ENCODE measurements around the gene TIMM22.
A peak's percentile ranks its signal among the peaks of the same experiment; 100 is the strongest.

The TIMM22 gene

DNA sequence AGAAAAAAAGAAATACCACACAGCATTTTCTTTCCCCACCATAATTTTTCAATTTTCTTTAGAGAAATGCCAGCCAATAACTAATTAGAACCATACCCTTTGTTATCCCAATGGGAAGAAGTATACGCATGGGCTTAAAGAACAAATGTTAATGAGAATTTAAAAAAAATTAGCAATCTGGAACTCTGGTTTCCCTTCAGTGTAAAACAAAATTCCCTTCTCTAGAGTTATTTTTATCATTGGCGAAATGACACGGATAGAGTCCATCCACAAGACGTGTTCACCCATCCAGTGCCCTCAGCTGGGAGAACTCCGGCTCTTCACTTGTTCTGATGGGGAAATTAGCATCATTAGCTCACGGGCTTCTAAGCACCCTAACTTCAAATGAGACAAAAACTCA is 20.6 kb upstream of the TIMM22 start:
- TF ChIP-seq SIN3A (IDR thresholded peaks at IDR 0.05; ENCODE audit: borderline replicate concordance, insufficient read depth, low read length) = no peak
- TF ChIP-seq FOXP2 (optimal IDR thresholded peaks at IDR 0.05; ENCODE audit: borderline replicate concordance, extremely low read depth, extremely low read length, insufficient read depth) = no peak
- TF ChIP-seq POLR2AphosphoS5 (IDR thresholded peaks at IDR 0.05; ENCODE audit: low read depth, low read length) = no peak

DNA sequence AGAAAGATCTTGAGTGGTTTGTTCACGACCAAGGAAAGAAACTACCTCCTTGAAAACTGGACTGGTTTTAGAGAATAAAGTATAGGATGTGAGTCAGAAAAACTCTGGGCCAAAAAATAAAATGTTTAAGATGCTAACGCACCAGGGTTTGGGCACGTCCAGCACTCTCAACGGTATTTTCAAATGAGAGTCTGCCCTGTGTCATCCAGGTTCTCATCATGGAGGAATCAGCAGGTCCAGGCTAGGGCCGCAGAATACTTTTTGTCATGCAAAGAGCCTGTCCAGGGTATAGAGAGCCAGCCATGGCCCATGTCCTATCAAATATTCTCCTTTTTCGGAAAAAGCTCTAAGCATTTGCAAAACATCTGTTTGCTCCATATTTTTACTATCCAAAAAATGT is 19.8 kb upstream of the TIMM22 start:
- TF ChIP-seq TAF1 (IDR thresholded peaks at IDR 0.05; ENCODE audit: borderline replicate concordance, insufficient read depth, low read length) (no peak), POLR2AphosphoS5 (IDR thresholded peaks at IDR 0.05; ENCODE audit: low read depth, low read length) (no peak), SIN3A (IDR thresholded peaks at IDR 0.05; ENCODE audit: borderline replicate concordance, insufficient read depth, low read length) (no peak), FOXP2 (optimal IDR thresholded peaks at IDR 0.05; ENCODE audit: borderline replicate concordance, extremely low read depth, extremely low read length, insufficient read depth) (no peak)
- TF ChIP-seq, protein P1, sequence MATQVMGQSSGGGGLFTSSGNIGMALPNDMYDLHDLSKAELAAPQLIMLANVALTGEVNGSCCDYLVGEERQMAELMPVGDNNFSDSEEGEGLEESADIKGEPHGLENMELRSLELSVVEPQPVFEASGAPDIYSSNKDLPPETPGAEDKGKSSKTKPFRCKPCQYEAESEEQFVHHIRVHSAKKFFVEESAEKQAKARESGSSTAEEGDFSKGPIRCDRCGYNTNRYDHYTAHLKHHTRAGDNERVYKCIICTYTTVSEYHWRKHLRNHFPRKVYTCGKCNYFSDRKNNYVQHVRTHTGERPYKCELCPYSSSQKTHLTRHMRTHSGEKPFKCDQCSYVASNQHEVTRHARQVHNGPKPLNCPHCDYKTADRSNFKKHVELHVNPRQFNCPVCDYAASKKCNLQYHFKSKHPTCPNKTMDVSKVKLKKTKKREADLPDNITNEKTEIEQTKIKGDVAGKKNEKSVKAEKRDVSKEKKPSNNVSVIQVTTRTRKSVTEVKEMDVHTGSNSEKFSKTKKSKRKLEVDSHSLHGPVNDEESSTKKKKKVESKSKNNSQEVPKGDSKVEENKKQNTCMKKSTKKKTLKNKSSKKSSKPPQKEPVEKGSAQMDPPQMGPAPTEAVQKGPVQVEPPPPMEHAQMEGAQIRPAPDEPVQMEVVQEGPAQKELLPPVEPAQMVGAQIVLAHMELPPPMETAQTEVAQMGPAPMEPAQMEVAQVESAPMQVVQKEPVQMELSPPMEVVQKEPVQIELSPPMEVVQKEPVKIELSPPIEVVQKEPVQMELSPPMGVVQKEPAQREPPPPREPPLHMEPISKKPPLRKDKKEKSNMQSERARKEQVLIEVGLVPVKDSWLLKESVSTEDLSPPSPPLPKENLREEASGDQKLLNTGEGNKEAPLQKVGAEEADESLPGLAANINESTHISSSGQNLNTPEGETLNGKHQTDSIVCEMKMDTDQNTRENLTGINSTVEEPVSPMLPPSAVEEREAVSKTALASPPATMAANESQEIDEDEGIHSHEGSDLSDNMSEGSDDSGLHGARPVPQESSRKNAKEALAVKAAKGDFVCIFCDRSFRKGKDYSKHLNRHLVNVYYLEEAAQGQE (IDR thresholded peaks at IDR 0.05; ENCODE audit: insufficient read depth in 1 of 2, low read depth in 2 of 2, low read length in 2 of 2) = no peak

DNA sequence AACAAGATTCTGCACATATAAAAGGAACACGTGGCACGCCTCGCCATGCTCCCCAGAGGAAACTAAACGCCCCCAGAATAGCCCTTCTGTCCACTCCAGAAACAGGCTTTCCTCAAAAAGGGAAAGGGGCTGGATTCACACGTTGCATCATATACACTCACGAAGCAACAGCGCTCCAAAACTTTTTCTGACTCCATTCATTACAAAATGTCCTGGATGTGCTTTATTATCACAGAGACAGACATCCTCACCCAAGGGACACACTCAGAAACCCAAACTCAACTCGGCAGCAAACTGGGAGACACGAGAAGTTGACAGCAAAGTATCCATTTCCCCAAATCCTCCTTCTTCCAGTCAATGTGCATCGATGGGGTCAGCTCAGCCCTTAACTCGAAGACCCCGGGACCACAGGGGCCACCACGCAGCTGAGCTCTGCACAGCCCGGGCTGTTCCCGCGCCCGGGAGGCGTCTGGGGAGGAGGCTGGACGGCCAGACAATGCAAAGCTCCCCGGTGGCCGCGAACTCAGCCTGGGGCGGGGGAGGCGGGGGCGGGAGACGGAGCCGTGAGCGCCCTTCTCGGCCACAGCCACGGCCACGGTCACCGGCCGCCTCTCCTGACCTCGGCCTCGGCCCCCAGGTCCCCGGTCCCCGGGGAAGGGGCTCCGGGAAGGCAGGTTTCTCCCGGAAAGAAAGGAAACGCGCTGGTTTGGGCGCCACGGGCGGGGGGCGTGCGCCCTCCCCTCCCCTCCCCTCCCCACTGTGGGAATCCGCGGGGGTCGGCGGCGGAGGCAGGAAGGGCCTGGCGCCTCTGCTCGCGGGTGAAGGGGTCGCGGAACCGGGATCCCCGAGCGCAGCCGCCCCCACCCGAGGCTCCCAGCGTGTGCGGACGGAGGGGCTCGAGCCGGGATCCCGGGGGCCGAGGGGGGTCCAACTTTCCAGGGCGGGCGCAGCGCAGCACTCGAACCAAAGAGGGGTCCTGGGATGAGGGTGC is 18.5 kb upstream of the TIMM22 start:
- TF ChIP-seq SIN3A (IDR thresholded peaks at IDR 0.05; ENCODE audit: borderline replicate concordance, insufficient read depth, low read length) = peak; percentile 76; the same call in 1 of the 2 replicates
- TF ChIP-seq, protein P1 (IDR thresholded peaks at IDR 0.05; ENCODE audit: insufficient read depth in 1 of 2, low read depth in 2 of 2, low read length in 2 of 2) = no peak

DNA sequence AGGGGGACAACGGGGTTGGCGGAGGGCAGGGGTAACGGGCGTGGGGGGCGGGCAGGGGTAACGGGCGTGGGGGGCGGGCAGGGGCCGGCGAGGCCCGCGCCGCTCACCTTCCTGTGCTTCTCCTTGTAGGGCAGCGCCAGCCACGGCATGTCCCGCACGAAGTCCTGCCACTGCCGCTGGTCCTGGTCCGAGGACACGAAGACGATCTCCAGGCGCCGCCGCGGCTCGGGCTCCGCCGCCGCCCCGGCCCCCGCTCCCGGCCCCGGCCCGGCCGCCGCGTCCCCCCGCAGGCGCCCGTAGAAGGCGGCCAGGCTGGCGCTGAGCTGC is 17.8 kb upstream of the TIMM22 start:
- no peak for TF ChIP-seq POLR2AphosphoS5 (IDR thresholded peaks at IDR 0.05; ENCODE audit: low read depth, low read length)
- no peak for TF ChIP-seq SIN3A (IDR thresholded peaks at IDR 0.05; ENCODE audit: borderline replicate concordance, insufficient read depth, low read length)
- TF ChIP-seq TAF1 (IDR thresholded peaks at IDR 0.05; ENCODE audit: borderline replicate concordance, insufficient read depth, low read length) = no peak
- TF ChIP-seq, protein P1 (IDR thresholded peaks at IDR 0.05; ENCODE audit: insufficient read depth in 1 of 2, low read depth in 2 of 2, low read length in 2 of 2) = no peak
- TF ChIP-seq FOXP2 (optimal IDR thresholded peaks at IDR 0.05; ENCODE audit: borderline replicate concordance, extremely low read depth, extremely low read length, insufficient read depth) = no peak

DNA sequence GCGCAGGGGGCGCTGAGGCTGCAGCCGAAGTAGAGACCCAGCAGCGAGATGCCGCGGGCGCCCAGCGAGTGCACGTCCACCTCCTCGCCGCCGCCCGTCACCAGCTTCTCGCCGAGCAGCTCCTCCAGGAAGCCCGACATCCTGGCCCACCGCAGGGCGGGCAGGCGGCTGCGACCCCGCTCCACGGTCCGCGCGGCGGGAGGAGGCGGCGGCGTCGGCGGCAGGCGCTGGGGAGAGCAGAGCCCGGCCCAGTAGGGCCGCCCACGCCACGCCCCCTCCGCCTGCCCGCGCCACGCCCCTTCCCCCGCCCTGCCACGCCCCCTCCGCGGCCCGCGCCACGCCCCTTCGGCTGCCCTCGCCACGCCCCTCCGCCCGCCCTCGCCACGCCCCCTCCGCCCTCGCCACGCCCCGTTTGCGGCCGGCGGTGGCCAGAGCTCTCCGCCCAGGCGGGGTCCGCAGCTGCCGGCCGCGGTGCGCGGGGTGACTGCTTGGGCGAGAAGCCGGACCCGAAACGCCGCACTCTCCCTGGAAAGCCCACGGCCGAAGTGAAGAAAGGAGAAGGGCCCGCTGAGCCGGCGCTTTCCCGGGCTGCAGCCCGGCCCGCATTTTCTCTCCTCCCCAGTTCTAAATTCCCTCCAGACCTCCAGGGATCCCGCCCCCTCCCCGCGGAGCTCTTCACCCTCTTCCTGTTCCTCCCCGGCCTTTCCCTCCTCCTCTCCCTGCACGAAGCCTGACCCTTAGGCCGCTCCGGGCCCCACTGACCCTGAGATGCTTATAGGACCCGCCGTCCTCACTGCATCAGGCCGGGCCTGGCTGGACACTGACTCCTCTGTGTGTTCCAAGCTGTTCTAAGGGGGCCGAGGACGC is 17.2 kb upstream of the TIMM22 start, which contains the start of gene NXN:
TSS of gene NXN (minus strand) at position 238 of the 867 bp plus-strand sequence.
- TF ChIP-seq POLR2AphosphoS5 (IDR thresholded peaks at IDR 0.05; ENCODE audit: low read depth, low read length) = peak; percentile 79
- TF ChIP-seq FOXP2 (optimal IDR thresholded peaks at IDR 0.05; ENCODE audit: borderline replicate concordance, extremely low read depth, extremely low read length, insufficient read depth) = peak; percentile 10
- TF ChIP-seq, protein P1 (IDR thresholded peaks at IDR 0.05; ENCODE audit: insufficient read depth in 1 of 2, low read depth in 2 of 2, low read length in 2 of 2) = no peak
- TF ChIP-seq SIN3A (IDR thresholded peaks at IDR 0.05; ENCODE audit: borderline replicate concordance, insufficient read depth, low read length) = no peak
- TF ChIP-seq TAF1 (IDR thresholded peaks at IDR 0.05; ENCODE audit: borderline replicate concordance, insufficient read depth, low read length) = no peak
